HepG2 (cell line): ENCODE measurements around the gene MFN2. TPM values are rescaled to one million over a fixed set of nuclear protein-coding genes. Genes with fewer than 3 reads are reported as not detected.

Source experiments
- ATAC-seq: fragments of 200-7000 bp; cut with Tn5 transposase; 3 replicates; pipeline ENCODE4 v1.9.1; 2020; ENCODE audit warnings: mild to moderate bottlenecking, moderate library complexity
- BruUV-seq: library from RNA; stranded (reverse); fragments of 400-500 nt; replicated peaks from 2 replicates; lab custom pipeline; 2021; lab: Mats Ljungman, UMichigan
- CTCF ChIA-PET: fragments of 300-600 bp; formaldehyde crosslinking; extraction: SDS; loops from one replicate; lab custom pipeline; 2021; ENCODE audit warnings: low total read pairs, inconsistent platforms, low intra/inter-chr PET ratio; lab: Yijun Ruan, JAX
- POLR2A ChIA-PET: fragments of 350-600 bp; sonication (Branson Sonifier 250); formaldehyde crosslinking; loops from one replicate; lab custom pipeline; 2020; ENCODE audit warnings: antibody characterized with exemption, inconsistent platforms; lab: Yijun Ruan, JAX
- DNase-seq: peaks from one replicate; pipeline ENCODE4 v3.0.0-alpha.2; 2015; ENCODE audit warnings: low spot score
- FAIRE-seq: peaks from 3 replicates; lab custom pipeline; 2011; peaks lifted over from hg19 to GRCh38; lab: Jason Lieb, UNC
- H2AFZ ChIP-seq: one replicate; pipeline ENCODE4 v1.6.1; 2011; ENCODE audit warnings: low read length, inconsistent platforms
- H3K27ac ChIP-seq: fragments of 300-600 bp; 3 replicates; pipeline ENCODE4 v1.8.0; 2011; ENCODE audit warnings: mixed run types, mild to moderate bottlenecking, mixed read lengths, low read length, inconsistent platforms; ENCODE audit not compliant: insufficient read depth; ENCODE audit errors: extremely low read length
- H3K27me3 ChIP-seq, 2 experiments: fragments of 200-600 bp in 1 of 2; 2 replicates in 1 of 2; 3 replicates in 1 of 2; pipeline versions ENCODE4 v1.6.0 to v1.8.0; 2011; ENCODE audit warnings: low read length in 2 of 2, mild to moderate bottlenecking in 2 of 2, moderate library complexity in 2 of 2, inconsistent platforms in 1 of 2; ENCODE audit not compliant: insufficient read depth in 2 of 2, control insufficient read depth in 1 of 2
- H3K36me3 ChIP-seq, 2 experiments: fragments of 200-600 bp in 1 of 2; replicated peaks in 1 of 2; 2 replicates in 1 of 2; 3 replicates in 1 of 2; pipeline versions ENCODE4 v1.5.1 to v1.8.0; 2011; ENCODE audit warnings: low read length in 2 of 2, inconsistent platforms in 1 of 2; ENCODE audit not compliant: insufficient read depth in 2 of 2, control insufficient read depth in 1 of 2
- H3K4me1 ChIP-seq: 2 replicates; pipeline ENCODE4 v1.5.1; 2012; ENCODE audit warnings: low read length, inconsistent platforms; ENCODE audit not compliant: insufficient read depth
- H3K4me2 ChIP-seq: 2 replicates; pipeline ENCODE4 v1.6.0; 2011; ENCODE audit warnings: low read depth, low read length, inconsistent platforms
- H3K4me3 ChIP-seq, 3 experiments: fragments of 200-600 bp in 1 of 3; sonication (generic), shearing (Covaris generic) in 1 of 3; replicated peaks in 1 of 3; 2 replicates each; pipeline ENCODE4 v1.5.1; 2011 to 2016; ENCODE audit warnings: low read length in 3 of 3, inconsistent platforms in 2 of 3, low read depth in 2 of 3, mild to moderate bottlenecking in 2 of 3, control low read depth in 1 of 3, mixed read lengths in 1 of 3; ENCODE audit not compliant: insufficient read depth in 1 of 3
- H3K79me2 ChIP-seq: one replicate; pipeline ENCODE4 v1.6.1; 2011; ENCODE audit warnings: low read length, inconsistent platforms; ENCODE audit not compliant: insufficient read depth
- H3K9ac ChIP-seq: 2 replicates; pipeline ENCODE4 v1.6.0; 2011; ENCODE audit warnings: mild to moderate bottlenecking, low read depth, low read length, inconsistent platforms; ENCODE audit not compliant: insufficient read depth
- H3K9me3 ChIP-seq: 2 replicates; pipeline ENCODE4 v1.5.1; 2012; ENCODE audit warnings: mild to moderate bottlenecking, low read length
- H4K20me1 ChIP-seq: 2 replicates; pipeline ENCODE4 v1.6.0; 2011; ENCODE audit warnings: inconsistent platforms, mild to moderate bottlenecking, low read length, moderate library complexity; ENCODE audit not compliant: insufficient read depth
- CHD4 ChIP-seq: fragments of 200-600 bp; sonication (generic); IDR thresholded peaks from 2 replicates; pipeline ENCODE4 v1.7.0; 2017; ENCODE audit warnings: mild to moderate bottlenecking, low read length, borderline replicate concordance
- HOXA9 ChIP-seq: sonication (generic); formaldehyde crosslinking; IDR thresholded peaks from 2 replicates; pipeline ENCODE4 v1.8.1; 2022; ENCODE audit warnings: missing genetic modification reagents, mild to moderate bottlenecking, moderate library complexity, borderline replicate concordance
- KAT2B ChIP-seq: fragments of 150-350 bp; IDR thresholded peaks from 2 replicates; pipeline ENCODE4 v1.6.1; 2014; ENCODE audit warnings: low read depth, low read length, borderline replicate concordance
- RBM39 ChIP-seq: fragments of 200-400 bp; formaldehyde crosslinking; IDR thresholded peaks from one replicate; pipeline ENCODE4 v1.6.1; 2018; ENCODE audit warnings: antibody characterized with exemption, mild to moderate bottlenecking, low read depth, low read length; ENCODE audit not compliant: poor library complexity, severe bottlenecking
- ZNF343 ChIP-seq: sonication (generic); formaldehyde crosslinking; IDR thresholded peaks from 2 replicates; pipeline ENCODE4 v1.4.0; 2020; ENCODE audit warnings: mild to moderate bottlenecking, missing genetic modification reagents
- ZNF775 ChIP-seq: sonication (generic); formaldehyde crosslinking; IDR thresholded peaks from 2 replicates; pipeline ENCODE4 v1.4.0; 2020; ENCODE audit warnings: missing genetic modification reagents, mild to moderate bottlenecking, moderate library complexity, borderline replicate concordance
- ZNF891 ChIP-seq: sonication (generic); formaldehyde crosslinking; IDR thresholded peaks from 2 replicates; pipeline ENCODE4 v1.5.0; 2020; ENCODE audit warnings: mild to moderate bottlenecking, missing genetic modification reagents
- WGBS: methylation state at CpG from one replicate; pipeline ENCODE4 v1.1.6; 2017; ENCODE audit warnings: low lambda C conversion rate; 5-methylcytosine and 5-hydroxymethylcytosine counted together
- in situ Hi-C: cut with HindIII; loops from 2 replicates; pipeline ENCODE4 v1.10.0; 2017; ENCODE audit warnings: low pct_unique_long_range_greater_than_20kb; ENCODE audit not compliant: extremely low pct_ligation_motif_present
- intact Hi-C: fragments of 100-400 bp; cut with micrococcal nuclease; formaldehyde crosslinking; loops from one replicate; pipeline ENCODE4 v1.10.0; 2022; ENCODE audit not compliant: unreplicated experiment
- microRNA-seq: library from miRNA; unstranded; fragments of <30 nt; microRNA quantifications from one replicate; pipeline ENCODE4, GENCODE V29; 2020
- polyA plus RNA-seq, 8 experiments: library from polyadenylated mRNA; depleted of rRNA in 3 of 8; stranded (reverse) in 7 of 8; unstranded in 1 of 8; fragments of >200 nt; fragmentation: Illumina TruSeq in 4 of 8; extraction: Trizol in 4 of 8; gene quantifications; 2 replicates each; pipeline versions ENCODE4 v1.2.1 to v1.2.3, GENCODE V29; 2011 to 2016; ENCODE audit warnings: low read depth in 4 of 8, missing spikeins in 1 of 8, mixed read lengths in 1 of 8; ENCODE audit not compliant: insufficient read depth in 1 of 8
- small RNA-seq, 3 experiments: library from RNA; depleted of rRNA; stranded (forward); fragments of <200 nt; gene quantifications; one replicate each; pipeline ENCODE3, GENCODE V24; 2012; ENCODE audit warnings: low read depth in 2 of 3, low replicate concordance in 1 of 3; ENCODE audit not compliant: insufficient read length in 3 of 3, insufficient read depth in 2 of 3
- total RNA-seq, 5 experiments: library from RNA; depleted of rRNA; stranded (reverse); fragments of >200 nt; fragmentation: Illumina TruSeq; extraction: Trizol; gene quantifications; 2 replicates each; pipeline ENCODE4 v1.2.3, GENCODE V29; 2016; ENCODE audit warnings: low read depth in 1 of 5

Gene MFN2
- total and polyA plus RNA-seq, 2 of the 13 experiments (the other 11 are each of a cell fraction or from before 2014, with no cell fraction given), result 38.7 to 60.9 TPM

GRCh38 chr1:12059722-12060464, 79.6 kb downstream of the MFN2 start (continued):
- no peak for TF ChIP-seq ZNF775
- TF ChIP-seq ZNF343 (CRISPR knock-in tag), result no peak
- no peak for TF ChIP-seq KAT2B
- TF ChIP-seq HOXA9 (CRISPR knock-in tag), result no peak
- TF ChIP-seq ZNF891 (CRISPR knock-in tag), result no peak
- TF ChIP-seq, all 625 proteins: peak for 0

- no peak for FAIRE-seq
- Histone ChIP-seq H3K9ac (no peak overlapping the region), H3K4me3 (no peak overlapping the region), H3K27me3 (peaks cover 4 to 45% of the 10 kb centered on the region in 2 experiments), H3K4me1 (no peaks in the 10 kb centered on the region), H3K4me2 (no peak overlapping the region), H3K9me3 (no peaks in the 10 kb centered on the region), H3K79me2 (no peaks in the 10 kb centered on the region), H4K20me1 (no peaks in the 10 kb centered on the region), H3K27ac (no peak overlapping the region), H2AFZ (no peak overlapping the region), H3K36me3 (no peaks in the 10 kb centered on the region)
- BruUV-seq, result no TSS peak
- ChIA-PET POLR2A (no interaction called here), CTCF (no interaction called here)
- in situ Hi-C loops (no loop called here), intact Hi-C loops (no loop called here)
- TF ChIP-seq RBM39 (no peak), CHD4 (no peak)
- no peak for DNase-seq
- WGBS, result 40% methylated on average over 3 of the region's 3 CpGs
- ATAC-seq, result no peak
Observed at GRCh38 chr1:12060500-12060899, 80.3 kb downstream of the MFN2 start.

Small RNA genes lying within 50 kb of the gene (microRNA-seq; reads per million reads assigned to microRNA genes)
- not detected for gene MIR6729

Small RNA genes lying within 50 kb of the gene (small RNA-seq; reads per million reads assigned to genes)
- 0 reads per million in 3 experiments for gene AL096840.1
- 0 reads per million in 3 experiments for gene MIR6729
- 0 reads per million in 3 experiments for gene RF00019
- gene RN7SL649P, result 0 reads per million in 3 experiments

Other genes starting within 250 kb of the MFN2 start
- gene AGTRAP, start 244.3 kb upstream of the MFN2 start, total RNA-seq (2016; rRNA removed; fragmentation: Illumina TruSeq; extraction: Trizol), result 15.7 and 32.0 TPM in 2 replicates
- 28.3 and 35.4 TPM in 2 replicates for gene AGTRAP, start 244.3 kb upstream of the MFN2 start, polyA plus RNA-seq (2011; rRNA removed)
- not detected in 2 replicates for gene C1orf167, start 218.3 kb upstream of the MFN2 start, total RNA-seq (2016; rRNA removed; fragmentation: Illumina TruSeq; extraction: Trizol)
- gene C1orf167, start 218.3 kb upstream of the MFN2 start, polyA plus RNA-seq (2011; rRNA removed), result not detected in 2 replicates
- 5.0 and 8.2 TPM in 2 replicates for gene MTHFR, start 174.5 kb upstream of the MFN2 start, total RNA-seq (2016; rRNA removed; fragmentation: Illumina TruSeq; extraction: Trizol)
- 3.8 and 6.8 TPM in 2 replicates for gene MTHFR, start 174.5 kb upstream of the MFN2 start, polyA plus RNA-seq (2011; rRNA removed)
- gene CLCN6, start 174.3 kb upstream of the MFN2 start, total RNA-seq (2016; rRNA removed; fragmentation: Illumina TruSeq; extraction: Trizol), result 10.1 and 19.3 TPM in 2 replicates
- gene CLCN6, start 174.3 kb upstream of the MFN2 start, polyA plus RNA-seq (2011; rRNA removed), result 14.9 and 19.9 TPM in 2 replicates
- not detected in 2 replicates for gene NPPA, start 132.7 kb upstream of the MFN2 start, total RNA-seq (2016; rRNA removed; fragmentation: Illumina TruSeq; extraction: Trizol)
- not detected in 2 replicates for gene NPPA, start 132.7 kb upstream of the MFN2 start, polyA plus RNA-seq (2011; rRNA removed)
- not detected in 2 replicates for gene NPPB, start 121.5 kb upstream of the MFN2 start, total RNA-seq (2016; rRNA removed; fragmentation: Illumina TruSeq; extraction: Trizol)
- 1.9 and 3.7 TPM in 2 replicates for gene NPPB, start 121.5 kb upstream of the MFN2 start, polyA plus RNA-seq (2011; rRNA removed)
- gene KIAA2013, start 54.0 kb upstream of the MFN2 start, total RNA-seq (2016; rRNA removed; fragmentation: Illumina TruSeq; extraction: Trizol), result 47.7 and 76.0 TPM in 2 replicates
- 141 and 163 TPM in 2 replicates for gene KIAA2013, start 54.0 kb upstream of the MFN2 start, polyA plus RNA-seq (2011; rRNA removed)
- gene PLOD1, start 45.7 kb upstream of the MFN2 start, total RNA-seq (2016; rRNA removed; fragmentation: Illumina TruSeq; extraction: Trizol), result 31.0 and 70.1 TPM in 2 replicates
- gene PLOD1, start 45.7 kb upstream of the MFN2 start, polyA plus RNA-seq (2011; rRNA removed), result 318 and 361 TPM in 2 replicates
- 23.6 and 35.2 TPM in 2 replicates for gene MIIP, start 39.1 kb downstream of the MFN2 start, total RNA-seq (2016; rRNA removed; fragmentation: Illumina TruSeq; extraction: Trizol)
- gene MIIP, start 39.1 kb downstream of the MFN2 start, polyA plus RNA-seq (2011; rRNA removed), result 23.0 and 31.1 TPM in 2 replicates
- gene TNFRSF8, start 82.9 kb downstream of the MFN2 start, total RNA-seq (2016; rRNA removed; fragmentation: Illumina TruSeq; extraction: Trizol), result not detected in 2 replicates
- gene TNFRSF8, start 82.9 kb downstream of the MFN2 start, polyA plus RNA-seq (2011; rRNA removed), result not detected in 2 replicates
- 0.04 TPM in 1 of 2 replicates, not detected in the other for gene TNFRSF1B, start 186.5 kb downstream of the MFN2 start, total RNA-seq (2016; rRNA removed; fragmentation: Illumina TruSeq; extraction: Trizol)
- 0.11 and 0.29 TPM in 2 replicates for gene TNFRSF1B, start 186.5 kb downstream of the MFN2 start, polyA plus RNA-seq (2011; rRNA removed)
- 13.9 and 14.2 TPM in 2 replicates for gene VPS13D, start 249.6 kb downstream of the MFN2 start, total RNA-seq (2016; rRNA removed; fragmentation: Illumina TruSeq; extraction: Trizol)
- gene VPS13D, start 249.6 kb downstream of the MFN2 start, polyA plus RNA-seq (2011; rRNA removed), result 8.6 and 9.2 TPM in 2 replicates